GM23338 (cell line): ENCODE data around the gene VPS16. TPM values are rescaled to one million over a fixed set of nuclear protein-coding genes. Genes with fewer than 3 reads are reported as not detected.
A peak's percentile ranks its signal among the peaks of the same experiment; 100 is the strongest.

ENCODE experiments used
- ATAC-seq: fragments of 200-7000 bp; cut with Tn5 transposase; 3 replicates; pipeline ENCODE4 v1.9.1; 2020
- DNase-seq: peaks from one replicate; pipeline ENCODE4 v3.0.0-alpha.2; 2015; ENCODE audit warnings: low spot score
- H2AFZ ChIP-seq: fragments of 200-600 bp; sonication (generic); 2 replicates; pipeline ENCODE4 v1.8.0; 2016; ENCODE audit warnings: antibody characterized with exemption, mild to moderate bottlenecking, moderate library complexity
- H3F3A ChIP-seq: fragments of 200-600 bp; sonication (generic); replicated peaks from 2 replicates; pipeline ENCODE4 v1.8.0; 2017; ENCODE audit warnings: antibody characterized with exemption, mixed run types, low read depth
- H3K27ac ChIP-seq: fragments of 200-600 bp; sonication (generic); 2 replicates; pipeline ENCODE4 v1.6.1; 2016; ENCODE audit warnings: low read depth
- H3K27me3 ChIP-seq: fragments of 200-600 bp; sonication (generic); 2 replicates; pipeline ENCODE4 v1.8.0; 2016; ENCODE audit warnings: mild to moderate bottlenecking, mixed run types, moderate library complexity; ENCODE audit not compliant: insufficient read depth
- H3K36me3 ChIP-seq: fragments of 200-600 bp; sonication (generic); 2 replicates; pipeline ENCODE4 v1.8.0; 2016; ENCODE audit warnings: mild to moderate bottlenecking; ENCODE audit not compliant: insufficient read depth
- H3K4me1 ChIP-seq: fragments of 200-600 bp; sonication (generic); 2 replicates; pipeline ENCODE4 v1.8.0; 2016; ENCODE audit warnings: mild to moderate bottlenecking, moderate library complexity; ENCODE audit not compliant: insufficient read depth
- H3K4me2 ChIP-seq: fragments of 200-600 bp; sonication (generic); 2 replicates; pipeline ENCODE4 v1.7.1; 2017; ENCODE audit warnings: mixed run types
- H3K4me3 ChIP-seq: fragments of 200-600 bp; sonication (generic); 2 replicates; pipeline ENCODE4 v1.6.1; 2016; ENCODE audit warnings: mixed run types
- H3K79me2 ChIP-seq: fragments of 200-600 bp; sonication (generic); replicated peaks from 2 replicates; pipeline ENCODE4 v1.8.0; 2017; ENCODE audit warnings: mild to moderate bottlenecking; ENCODE audit not compliant: insufficient read depth
- H3K9me2 ChIP-seq: fragments of 200-600 bp; sonication (generic); 2 replicates; pipeline ENCODE4 v1.8.0; 2017; ENCODE audit not compliant: insufficient read depth
- H4K20me1 ChIP-seq: fragments of 200-600 bp; sonication (generic); replicated peaks from 2 replicates; pipeline ENCODE4 v1.8.0; 2017; ENCODE audit warnings: mild to moderate bottlenecking; ENCODE audit not compliant: insufficient read depth
- H3K27ac Mint-ChIP-seq: 2 replicates; pipeline ENCODE4 v1.8.0; 2020; ENCODE audit warnings: inconsistent platforms, mild to moderate bottlenecking, moderate library complexity, mixed read lengths
- H3K27me3 Mint-ChIP-seq: 3 replicates; pipeline ENCODE4 v1.8.0; 2022; ENCODE audit warnings: low read depth, mild to moderate bottlenecking, moderate library complexity, mixed read lengths, inconsistent platforms; ENCODE audit not compliant: insufficient read depth, poor library complexity
- H3K36me3 Mint-ChIP-seq: 3 replicates; pipeline ENCODE4 v1.8.0; 2021; ENCODE audit warnings: low read depth, mild to moderate bottlenecking, inconsistent platforms, moderate library complexity, mixed read lengths
- H3K4me1 Mint-ChIP-seq: 3 replicates; pipeline ENCODE4 v1.8.0; 2020; ENCODE audit warnings: mild to moderate bottlenecking, inconsistent platforms, mixed read lengths
- H3K4me3 Mint-ChIP-seq: 3 replicates; pipeline ENCODE4 v1.8.0; 2021; ENCODE audit warnings: moderate library complexity, mild to moderate bottlenecking, inconsistent platforms, mixed read lengths
- H3K9me3 Mint-ChIP-seq: 3 replicates; pipeline ENCODE4 v1.8.0; 2020; ENCODE audit warnings: moderate library complexity, mild to moderate bottlenecking, inconsistent platforms, mixed read lengths
- CREB1 ChIP-seq: fragments of 250-450 bp; sonication (Bioruptor Pico); IDR thresholded peaks from 2 replicates; pipeline ENCODE4 v1.5.0; 2020; ENCODE audit warnings: low read depth, mild to moderate bottlenecking, moderate library complexity
- EZH2phosphoT487 ChIP-seq: fragments of 200-600 bp; sonication (generic); IDR thresholded peaks from one replicate; pipeline ENCODE4 v1.8.1; 2018; ENCODE audit warnings: antibody characterized with exemption; ENCODE audit not compliant: unreplicated experiment
- JUNB ChIP-seq: IDR thresholded peaks from one replicate; pipeline ENCODE4 v1.6.1; 2016; ENCODE audit warnings: antibody characterized with exemption; ENCODE audit not compliant: unreplicated experiment
- NANOG ChIP-seq: IDR thresholded peaks from 2 replicates; pipeline ENCODE4 v1.6.1; 2016; ENCODE audit warnings: antibody characterized with exemption, borderline replicate concordance
- STAT1 ChIP-seq: IDR thresholded peaks from one replicate; pipeline ENCODE4 v1.6.1; 2016; ENCODE audit warnings: antibody characterized with exemption; ENCODE audit not compliant: unreplicated experiment
- ZNF114 ChIP-seq: fragments of 250-450 bp; sonication (Bioruptor Pico); IDR thresholded peaks from 2 replicates; pipeline ENCODE4 v1.5.0; 2020; ENCODE audit warnings: mild to moderate bottlenecking, moderate library complexity
- ZNF462 ChIP-seq: fragments of 250-450 bp; sonication (Bioruptor Pico); IDR thresholded peaks from 2 replicates; pipeline ENCODE4 v1.5.0; 2020; ENCODE audit warnings: mild to moderate bottlenecking, moderate library complexity
- polyA plus RNA-seq: library from polyadenylated mRNA; unstranded; fragments of >200 nt; fragmentation: Nextera tagmentation; extraction: Ambion mirVana; gene quantifications from 2 replicates; pipeline ENCODE4 v1.2.1, GENCODE V29; 2016
- total RNA-seq: library from RNA; depleted of rRNA; stranded (reverse); fragments of >200 nt; shearing (Covaris generic); gene quantifications from 2 replicates; pipeline ENCODE4 v1.2.3, GENCODE V29; 2014
- TF ChIP-seq, protein P1 (sequence below), 2 experiments: fragments of 200-600 bp in 1 of 2; sonication (generic) in 1 of 2; conservative IDR thresholded peaks; 2 replicates each; pipeline versions ENCODE4 v1.5.1 to v1.6.1; 2016 to 2017; ENCODE audit warnings: antibody characterized with exemption in 2 of 2, low read depth in 2 of 2, mild to moderate bottlenecking in 2 of 2, moderate library complexity in 1 of 2
- TF ChIP-seq, protein P2 (sequence below): IDR thresholded peaks from 2 replicates; pipeline ENCODE4 v1.6.1; 2016; ENCODE audit warnings: antibody characterized with exemption

The VPS16 gene
- total and polyA plus RNA-seq, 2 experiments from 2014 or later = 11.2 to 17.7 TPM

- Histone ChIP-seq H2AFZ (no peak overlapping the region), H3K4me2 (peak overlapping the region; percentile 88), H4K20me1 (peaks cover 20% of the 10 kb centered on the region), H3K36me3 (no peaks in the 10 kb centered on the region), H3F3A (0 out of 2 replicates have a peak, but pooled peaks cover 5% of the 10 kb centered on the region), H3K9me2 (no peaks in the 10 kb centered on the region), H3K27me3 (peaks cover 24% of the 10 kb centered on the region), H3K4me1 (peaks cover 10% of the 10 kb centered on the region), H3K79me2 (peaks cover 56% of the 10 kb centered on the region), H3K27ac (0 out of 2 replicates have a peak overlapping the region, but pooled peaks have one; percentile 72), H3K4me3 (peak overlapping the region; percentile 91)
- ATAC-seq (no peak), DNase-seq (peak; percentile 16)
- Mint-ChIP-seq H3K4me3 (peak overlapping the region; percentile 91), H3K4me1 (peaks cover 35% of the 10 kb centered on the region), H3K36me3 (peaks cover 9% of the 10 kb centered on the region), H3K27ac (peak overlapping the region; percentile 5; the same call in 1 of the 2 replicates), H3K27me3 (peaks cover 29% of the 10 kb centered on the region), H3K9me3 (no peaks in the 10 kb centered on the region)
- TF ChIP-seq, protein P1, sequence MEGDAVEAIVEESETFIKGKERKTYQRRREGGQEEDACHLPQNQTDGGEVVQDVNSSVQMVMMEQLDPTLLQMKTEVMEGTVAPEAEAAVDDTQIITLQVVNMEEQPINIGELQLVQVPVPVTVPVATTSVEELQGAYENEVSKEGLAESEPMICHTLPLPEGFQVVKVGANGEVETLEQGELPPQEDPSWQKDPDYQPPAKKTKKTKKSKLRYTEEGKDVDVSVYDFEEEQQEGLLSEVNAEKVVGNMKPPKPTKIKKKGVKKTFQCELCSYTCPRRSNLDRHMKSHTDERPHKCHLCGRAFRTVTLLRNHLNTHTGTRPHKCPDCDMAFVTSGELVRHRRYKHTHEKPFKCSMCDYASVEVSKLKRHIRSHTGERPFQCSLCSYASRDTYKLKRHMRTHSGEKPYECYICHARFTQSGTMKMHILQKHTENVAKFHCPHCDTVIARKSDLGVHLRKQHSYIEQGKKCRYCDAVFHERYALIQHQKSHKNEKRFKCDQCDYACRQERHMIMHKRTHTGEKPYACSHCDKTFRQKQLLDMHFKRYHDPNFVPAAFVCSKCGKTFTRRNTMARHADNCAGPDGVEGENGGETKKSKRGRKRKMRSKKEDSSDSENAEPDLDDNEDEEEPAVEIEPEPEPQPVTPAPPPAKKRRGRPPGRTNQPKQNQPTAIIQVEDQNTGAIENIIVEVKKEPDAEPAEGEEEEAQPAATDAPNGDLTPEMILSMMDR (conservative IDR thresholded peaks at IDR 0.05; ENCODE audit: low read depth in 2 of 2) = no peak
- no peak for TF ChIP-seq CREB1
- TF ChIP-seq STAT1 = no peak
- no peak for TF ChIP-seq JUNB
- TF ChIP-seq NANOG = no peak
- TF ChIP-seq ZNF114 (CRISPR knock-in tag) = no peak
- TF ChIP-seq EZH2phosphoT487 = no peak
- TF ChIP-seq, protein P2, sequence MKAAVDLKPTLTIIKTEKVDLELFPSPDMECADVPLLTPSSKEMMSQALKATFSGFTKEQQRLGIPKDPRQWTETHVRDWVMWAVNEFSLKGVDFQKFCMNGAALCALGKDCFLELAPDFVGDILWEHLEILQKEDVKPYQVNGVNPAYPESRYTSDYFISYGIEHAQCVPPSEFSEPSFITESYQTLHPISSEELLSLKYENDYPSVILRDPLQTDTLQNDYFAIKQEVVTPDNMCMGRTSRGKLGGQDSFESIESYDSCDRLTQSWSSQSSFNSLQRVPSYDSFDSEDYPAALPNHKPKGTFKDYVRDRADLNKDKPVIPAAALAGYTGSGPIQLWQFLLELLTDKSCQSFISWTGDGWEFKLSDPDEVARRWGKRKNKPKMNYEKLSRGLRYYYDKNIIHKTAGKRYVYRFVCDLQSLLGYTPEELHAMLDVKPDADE = no peak
- no peak for TF ChIP-seq ZNF462 (CRISPR knock-in tag)
Measured at GRCh38 chr20:2874456-2874855, 33.9 kb downstream of the VPS16 start.
